ENCODE measurements around the gene SEMA7A. TPM values are rescaled to one million over a fixed set of nuclear protein-coding genes. Genes with fewer than 3 reads are reported as not detected.

The SEMA7A gene
- total RNA-seq, 2 donors from 2014 or later = 8.1 to 8.2 TPM

GRCh38 chr15:74449643-74450205 lies 16.0 kb upstream of the SEMA7A start:
- Mint-ChIP-seq H3K4me1 (peaks cover 17% of the 10 kb centered on the region), H3K9me3 (no peaks in the 10 kb centered on the region), H3K4me3 (no peak overlapping the region), H3K36me3 (ENCODE audit: low read depth) (peaks cover 50% of the 10 kb centered on the region), H3K27ac (no peak overlapping the region), H3K27me3 (ENCODE audit: insufficient read depth) (no peaks in the 10 kb centered on the region)
- no peak overlapping the region for H3K9ac ChIP-seq (ENCODE audit: extremely low read depth, low read length, poor library complexity, severe bottlenecking)
- peaks cover 8% of the 10 kb centered on the region for H3K4me1 ChIP-seq (ENCODE audit: control insufficient read depth, insufficient read depth, low read length)
- 94 to 98% methylated on average over 10 to 12 of the region's 12 CpGs for WGBS, 2 experiments (ENCODE audit: insufficient coverage in 1 of 2, insufficient read length in 1 of 2)
- H3K36me3 ChIP-seq (ENCODE audit: control insufficient read depth, insufficient read depth, low read length) = peaks cover 14% of the 10 kb centered on the region
- no peak for DNase-seq
- no peak overlapping the region for H3K27ac ChIP-seq (ENCODE audit: low read depth, low read length)
- no peaks in the 10 kb centered on the region for H3K27me3 ChIP-seq (ENCODE audit: control insufficient read depth, insufficient read depth, low read length, poor library complexity, severe bottlenecking)
- TF ChIP-seq CTCF (conservative IDR thresholded peaks at IDR 0.05) = no peak
- no peaks in the 10 kb centered on the region for H3K9me3 ChIP-seq (ENCODE audit: control insufficient read depth, low read length)
- no peak overlapping the region for H3K4me3 ChIP-seq (ENCODE audit: low read length)

- Mint-ChIP-seq H3K27ac (no peak overlapping the region), H3K9me3 (no peaks in the 10 kb centered on the region), H3K4me1 (peaks cover 18% of the 10 kb centered on the region), H3K36me3 (ENCODE audit: low read depth) (peaks cover 49% of the 10 kb centered on the region), H3K27me3 (ENCODE audit: insufficient read depth) (no peaks in the 10 kb centered on the region), H3K4me3 (no peak overlapping the region)
- Histone ChIP-seq H3K27me3 (ENCODE audit: control insufficient read depth, insufficient read depth, low read length, poor library complexity, severe bottlenecking) (no peaks in the 10 kb centered on the region), H3K36me3 (ENCODE audit: control insufficient read depth, insufficient read depth, low read length) (peaks cover 11% of the 10 kb centered on the region), H3K9ac (ENCODE audit: extremely low read depth, low read length, poor library complexity, severe bottlenecking) (no peak overlapping the region), H3K27ac (ENCODE audit: low read depth, low read length) (no peak overlapping the region), H3K9me3 (ENCODE audit: control insufficient read depth, low read length) (no peaks in the 10 kb centered on the region), H3K4me1 (ENCODE audit: control insufficient read depth, insufficient read depth, low read length) (peaks cover 8% of the 10 kb centered on the region), H3K4me3 (ENCODE audit: low read length) (no peak overlapping the region)
- no peak for TF ChIP-seq CTCF (conservative IDR thresholded peaks at IDR 0.05)
- DNase-seq = no peak
- 92 to 100% methylated on average over 2 to 7 of the region's 7 CpGs for WGBS, 2 experiments (ENCODE audit: insufficient coverage in 1 of 2, insufficient read length in 1 of 2)
Measured at GRCh38 chr15:74449095-74449494, 15.3 kb upstream of the SEMA7A start.

- Histone ChIP-seq H3K9me3 (ENCODE audit: control insufficient read depth, low read length) (no peaks in the 10 kb centered on the region), H3K27ac (ENCODE audit: low read depth, low read length) (no peak overlapping the region), H3K4me1 (ENCODE audit: control insufficient read depth, insufficient read depth, low read length) (peaks cover 4% of the 10 kb centered on the region), H3K36me3 (ENCODE audit: control insufficient read depth, insufficient read depth, low read length) (peaks cover 11% of the 10 kb centered on the region), H3K9ac (ENCODE audit: extremely low read depth, low read length, poor library complexity, severe bottlenecking) (no peak overlapping the region), H3K4me3 (ENCODE audit: low read length) (no peak overlapping the region), H3K27me3 (ENCODE audit: control insufficient read depth, insufficient read depth, low read length, poor library complexity, severe bottlenecking) (no peaks in the 10 kb centered on the region)
- Mint-ChIP-seq H3K4me1 (peaks cover 27% of the 10 kb centered on the region), H3K36me3 (ENCODE audit: low read depth) (peaks cover 40% of the 10 kb centered on the region), H3K9me3 (no peaks in the 10 kb centered on the region), H3K4me3 (no peak overlapping the region), H3K27me3 (ENCODE audit: insufficient read depth) (no peaks in the 10 kb centered on the region), H3K27ac (no peak overlapping the region)
- 96% methylated on average over 4 to 9 of the region's 9 CpGs for WGBS, 2 experiments (ENCODE audit: insufficient coverage in 1 of 2, insufficient read length in 1 of 2)
- no peak for DNase-seq
- no peak for TF ChIP-seq CTCF (conservative IDR thresholded peaks at IDR 0.05)
Measured at GRCh38 chr15:74445816-74446763, 12.3 kb upstream of the SEMA7A start.

All from endodermal cell (in vitro differentiated cells).